GM18526 (cell line): Measurements from ENCODE around the gene CD300C.

Source experiments
- POLR2A ChIP-seq: IDR thresholded peaks from 3 replicates; pipeline ENCODE4 v1.6.1; 2011; ENCODE audit not compliant: insufficient read length; ENCODE audit errors: extremely low read depth

Gene CD300C

GRCh38 chr17:74502861-74503260, 43.1 kb downstream of the CD300C start:
- TF ChIP-seq POLR2A = no peak

GRCh38 chr17:74499992-74500391, 45.9 kb downstream of the CD300C start:
- TF ChIP-seq POLR2A = no peak

- no peak for TF ChIP-seq POLR2A
These were observed 48.4 kb downstream of the CD300C start for GRCh38 chr17:74497471-74497870.

GRCh38 chr17:74493331-74493833, 52.5 kb downstream of the CD300C start:
- no peak for TF ChIP-seq POLR2A

GRCh38 chr17:74491626-74492025, 54.3 kb downstream of the CD300C start:
- TF ChIP-seq POLR2A = no peak
